Right ventricle myocardium superior (tissue), 1 donor: ENCODE data around the gene THBS2. TPM values are rescaled to one million over a fixed set of nuclear protein-coding genes. Genes with fewer than 3 reads are reported as not detected.
"Not testable (repeated sequence)": the region's sequence is repeated elsewhere in the genome, so short reads cannot be mapped to it uniquely, and the experiment has no call there.

Experiments used
- ATAC-seq: fragments of 200-7000 bp; cut with Tn5 transposase; one replicate; pipeline ENCODE4 v1.9.1; 2020; ENCODE audit warnings: mild to moderate bottlenecking; ENCODE audit not compliant: poor library complexity
- DNase-seq: peaks from one replicate; pipeline ENCODE4 v3.0.0-alpha.2; 2020
- intact Hi-C: fragments of 100-400 bp; cut with DNase I; formaldehyde crosslinking; loops from one replicate; pipeline ENCODE4 v1.11.2; 2022
- total RNA-seq: library from RNA; stranded (reverse); fragmentation: NEBNext Ultra II Directional; extraction: Animal tissue kit (Norgen Biotek cat#: 25700); gene quantifications from one replicate; pipeline ENCODE4 v1.2.1, GENCODE V29; 2021
- donor health status: DM: no; HTN: yes; CAD: no; lungs with severe emphysema.

THBS2 gene
- total RNA-seq, 1 donor from 2014 or later = 8.6 TPM

DNA sequence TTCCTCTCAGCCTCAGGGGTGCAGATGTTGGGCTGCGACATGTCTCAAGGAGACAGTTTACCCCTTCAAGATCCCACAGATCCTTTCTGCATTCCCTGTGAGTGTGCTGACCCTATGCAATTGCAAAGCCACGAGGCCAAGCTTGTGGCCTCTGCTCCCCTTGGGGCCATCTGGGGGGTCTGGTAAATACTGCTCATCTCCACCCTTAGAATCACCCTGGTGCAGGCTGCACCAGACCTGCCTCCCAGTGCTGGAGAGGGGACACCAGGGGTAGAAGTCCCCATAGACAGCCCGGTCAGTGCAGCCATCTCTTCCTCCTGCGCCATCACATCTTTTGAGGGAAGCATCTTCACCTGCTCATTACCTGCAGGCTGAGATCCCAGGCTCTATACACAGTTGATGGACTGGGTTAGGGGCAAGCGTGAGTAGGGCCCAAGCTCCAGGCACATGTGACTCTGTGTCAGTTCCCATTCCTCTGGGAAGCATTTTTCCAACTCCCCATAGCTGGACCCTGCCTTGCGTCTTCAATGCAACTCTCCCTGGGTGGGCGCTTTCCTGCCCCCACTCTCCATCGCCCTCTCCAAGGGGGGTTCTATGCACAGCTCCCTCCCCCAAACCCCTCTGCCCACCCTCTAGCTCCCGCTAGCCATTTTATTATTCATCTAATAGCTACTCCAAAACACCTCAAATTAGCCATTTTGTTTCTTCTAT, 53.9 kb downstream of the THBS2 start:
- ATAC-seq = no peak
- intact Hi-C loops = no loop called here
- DNase-seq = no peak

DNA sequence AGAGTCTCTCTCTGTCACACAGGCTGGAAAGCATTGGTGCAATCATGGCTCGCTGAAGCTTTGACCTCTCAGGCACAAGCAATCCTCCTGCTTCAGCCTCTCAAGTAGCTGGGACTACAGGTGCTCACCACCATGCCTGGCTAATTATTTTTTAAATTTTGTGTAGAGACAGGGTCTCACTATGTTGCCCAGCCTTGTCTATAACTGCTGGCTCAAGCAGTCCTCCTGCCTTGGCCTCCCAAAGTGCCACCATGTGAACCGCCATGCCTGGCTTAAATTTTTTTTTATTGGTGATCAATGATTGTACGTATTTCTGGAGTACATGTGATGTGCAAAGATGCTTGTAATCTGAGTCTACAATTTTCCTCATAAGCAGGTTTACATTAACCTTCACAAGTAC, 54.8 kb downstream of the THBS2 start:
- intact Hi-C loops = no loop called here
- DNase-seq (no peak), ATAC-seq (no peak)

- intact Hi-C loops, DNase-seq, ATAC-seq: not testable (repeated sequence)
Observed at GRCh38 chr6:169197929-169198328, 55.7 kb downstream of the THBS2 start.

DNA sequence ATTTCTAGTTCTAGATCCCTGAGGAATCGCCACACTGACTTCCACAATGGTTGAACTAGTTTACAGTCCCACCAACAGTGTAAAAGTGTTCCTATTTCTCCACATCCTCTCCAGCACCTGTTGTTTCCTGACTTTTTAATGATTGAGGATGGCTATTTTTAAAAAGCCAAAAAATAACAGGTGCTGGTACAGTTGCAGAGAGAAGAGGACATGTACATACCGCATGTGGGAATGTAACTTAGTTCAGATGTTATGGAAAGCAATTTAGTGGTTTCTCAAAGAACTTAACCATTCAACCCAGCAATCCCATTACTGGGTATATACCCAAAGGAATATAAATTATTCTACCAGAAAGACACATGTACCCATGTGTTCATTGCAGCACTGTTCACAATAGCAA, 57.4 kb downstream of the THBS2 start:
- ATAC-seq, intact Hi-C loops, DNase-seq: not testable (repeated sequence)

DNA sequence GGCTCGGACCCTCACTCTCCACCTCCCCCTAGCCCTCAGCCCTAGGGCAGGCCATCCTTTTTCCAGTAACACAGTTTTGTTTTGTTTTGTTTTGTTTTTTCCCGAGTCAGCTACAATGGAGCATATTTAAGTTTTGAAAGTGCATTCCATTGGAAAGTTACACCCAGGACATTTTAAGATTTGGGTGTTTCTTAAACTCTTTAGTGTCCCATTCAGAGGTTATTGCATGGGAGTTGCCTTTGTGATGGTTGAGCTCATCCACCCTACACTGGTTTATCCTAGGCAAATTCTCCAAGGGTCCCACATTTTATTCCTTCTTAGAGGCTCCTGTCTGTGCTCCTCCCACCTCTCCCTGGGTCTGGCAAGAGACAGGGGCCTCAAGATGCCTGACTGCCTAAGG, 58.9 kb downstream of the THBS2 start:
- intact Hi-C loops = no loop called here
- no peak for ATAC-seq
- DNase-seq = no peak

DNA sequence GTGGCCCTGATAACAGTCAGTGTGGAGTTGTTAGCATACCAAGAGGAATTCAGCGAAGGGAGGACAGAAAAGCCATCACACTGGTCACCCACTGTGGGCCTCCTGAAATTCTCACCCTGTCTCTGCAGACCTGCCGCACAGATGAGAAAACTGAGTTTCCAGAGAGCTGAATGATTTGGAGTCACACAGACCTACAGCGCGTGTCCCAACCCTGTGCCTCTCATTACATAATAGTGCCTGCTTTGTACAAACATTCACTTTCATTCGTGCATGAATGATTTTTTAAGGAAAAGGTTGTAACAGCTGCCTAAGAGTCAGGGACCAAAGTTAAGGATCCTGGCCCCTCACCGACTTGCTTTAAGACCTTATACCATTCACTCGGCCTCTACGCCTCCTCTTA, 62.7 kb downstream of the THBS2 start:
- intact Hi-C loops = no loop called here
- DNase-seq (no peak), ATAC-seq (peak; percentile 44)

DNA sequence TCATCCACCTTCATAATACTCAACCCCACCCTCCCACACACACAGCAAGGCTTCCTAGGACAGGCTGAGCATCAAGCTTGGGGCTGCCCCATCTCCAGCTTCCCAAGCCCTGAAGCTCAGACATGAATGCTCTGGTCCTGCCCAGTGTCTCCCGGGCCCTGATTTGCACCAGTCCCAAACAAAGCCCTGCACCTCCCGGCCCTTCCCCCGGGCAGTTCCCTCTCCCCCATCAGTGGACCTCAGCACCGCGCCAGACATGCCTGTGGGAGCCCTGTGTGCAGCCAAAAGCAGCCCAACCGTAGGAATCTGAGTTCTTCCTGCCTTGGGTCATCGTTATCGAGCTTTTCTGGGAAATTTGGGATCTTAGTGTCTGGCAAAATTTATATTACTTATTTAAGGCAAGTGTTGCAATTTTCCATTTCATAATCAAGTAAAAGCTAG, 63.5 kb downstream of the THBS2 start:
- peak; percentile 97 for ATAC-seq
- peak; percentile 87 for DNase-seq
- intact Hi-C loops = no loop called here

DNA sequence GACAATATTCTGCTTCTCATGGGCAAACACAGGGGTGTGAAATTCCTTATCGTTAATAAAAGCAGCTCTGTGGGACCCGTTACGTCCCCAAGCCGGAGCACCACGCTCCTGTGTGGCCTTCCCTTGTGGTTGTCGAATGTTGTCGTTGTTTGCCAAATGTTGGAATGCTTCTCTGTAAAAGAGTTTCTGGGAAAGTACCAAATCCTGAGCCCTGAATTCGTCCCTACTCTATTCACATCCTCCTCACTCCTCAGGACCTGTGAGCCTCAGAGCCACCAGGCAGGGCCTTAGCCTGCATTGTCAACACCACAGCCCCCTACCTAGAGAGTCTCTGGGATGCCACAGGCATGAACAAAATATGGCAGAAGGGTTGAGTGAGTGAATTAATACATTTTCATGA, 64.0 kb downstream of the THBS2 start:
- intact Hi-C loops = no loop called here
- DNase-seq (no peak), ATAC-seq (peak; percentile 40)

DNA sequence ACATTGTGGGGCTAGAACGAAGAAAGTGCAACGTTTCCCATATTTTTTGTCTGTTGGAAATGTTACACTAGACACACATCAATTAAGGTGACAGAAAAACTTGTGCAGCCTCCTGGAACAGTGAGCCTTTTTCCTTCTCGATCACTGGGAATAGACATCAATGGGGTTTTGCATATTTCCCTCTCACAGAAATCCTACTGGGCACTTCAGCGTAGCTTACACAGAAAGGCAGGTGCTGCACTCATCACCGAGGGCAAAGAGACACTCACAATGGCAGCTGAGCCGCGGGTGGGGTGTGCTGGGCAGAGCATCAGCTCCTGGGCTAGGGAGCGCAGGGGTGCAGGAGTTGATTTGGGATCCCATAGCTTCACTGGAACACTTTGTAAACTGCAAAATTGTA, 64.5 kb downstream of the THBS2 start:
- DNase-seq (no peak), ATAC-seq (no peak)
- intact Hi-C loops = no loop called here

DNA sequence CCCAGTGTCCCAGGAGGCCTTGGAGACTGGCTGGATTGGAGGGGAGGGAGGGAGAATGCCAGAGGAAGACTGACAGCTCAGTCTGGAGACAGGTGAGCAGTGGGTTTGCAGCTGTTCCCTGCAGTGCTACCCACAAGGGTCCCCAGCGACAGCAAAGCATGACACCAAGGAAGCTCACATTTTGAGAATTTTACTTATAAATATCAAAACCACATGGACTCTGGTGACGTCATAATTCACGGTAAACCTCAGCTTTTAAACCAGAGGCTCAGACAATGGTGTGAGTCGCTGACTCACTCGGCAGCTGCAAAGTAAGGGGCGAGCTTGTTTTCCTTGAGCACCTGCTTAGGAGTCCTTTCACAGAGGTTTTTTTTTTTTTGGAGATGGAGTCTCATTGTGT, 65.2 kb downstream of the THBS2 start:
- ATAC-seq (no peak), DNase-seq (no peak)
- intact Hi-C loops = no loop called here

- DNase-seq = no peak
- intact Hi-C loops = no loop called here
- ATAC-seq = no peak
Observed at GRCh38 chr6:169188051-169188470, 65.6 kb downstream of the THBS2 start.

DNA sequence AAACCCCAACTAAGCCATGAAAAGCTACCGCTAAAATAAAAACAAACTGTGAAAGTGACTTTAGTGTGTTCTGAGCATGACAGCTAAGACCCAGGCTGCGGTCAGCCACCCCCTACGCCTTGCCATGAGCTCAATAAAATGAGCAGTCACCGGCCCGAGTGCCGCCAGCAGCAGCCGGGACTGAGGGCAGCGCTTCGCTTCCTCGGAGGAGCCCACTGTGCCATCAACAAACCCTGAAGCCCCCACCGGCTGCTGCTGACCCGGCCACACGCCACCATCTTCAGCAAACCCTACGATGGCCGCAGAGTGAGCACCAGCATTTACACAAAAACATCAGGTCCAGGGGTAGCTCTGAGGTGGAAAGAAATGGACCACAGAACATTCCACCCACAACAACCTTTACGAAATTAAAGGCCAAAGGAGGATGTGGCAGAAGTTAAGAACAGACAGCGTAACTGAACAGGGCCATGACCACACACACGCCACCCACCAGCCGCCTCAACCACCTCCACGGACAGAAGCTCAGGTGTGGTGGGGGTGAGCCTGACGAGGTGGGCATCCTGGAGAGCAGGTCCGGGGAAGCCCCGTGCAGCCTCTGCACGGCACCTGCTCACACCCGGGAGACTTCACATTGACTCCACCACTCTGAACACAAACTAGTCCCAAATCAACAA, 67.0 kb downstream of the THBS2 start:
- ATAC-seq = no peak
- intact Hi-C loops = no loop called here

GRCh38 chr6:169185692-169186485, 67.8 kb downstream of the THBS2 start:
- ATAC-seq (no peak), DNase-seq (no peak)
- intact Hi-C loops = no loop called here

More for the DNA sequence above, 67.0 kb downstream of the THBS2 start:
- DNase-seq = no peak

GRCh38 chr6:169185011-169185521, 68.6 kb downstream of the THBS2 start:
- intact Hi-C loops = no loop called here
- no peak for ATAC-seq
- no peak for DNase-seq

- ATAC-seq (no peak), DNase-seq (no peak)
- intact Hi-C loops = no loop called here
Observed at GRCh38 chr6:169184419-169184818, 69.2 kb downstream of the THBS2 start.

GRCh38 chr6:169183233-169183632, 70.4 kb downstream of the THBS2 start:
- DNase-seq = no peak
- ATAC-seq = no peak
- intact Hi-C loops = no loop called here

- DNase-seq, ATAC-seq, intact Hi-C loops: not testable (repeated sequence)
Observed at GRCh38 chr6:169179831-169180230, 73.8 kb downstream of the THBS2 start.

DNA sequence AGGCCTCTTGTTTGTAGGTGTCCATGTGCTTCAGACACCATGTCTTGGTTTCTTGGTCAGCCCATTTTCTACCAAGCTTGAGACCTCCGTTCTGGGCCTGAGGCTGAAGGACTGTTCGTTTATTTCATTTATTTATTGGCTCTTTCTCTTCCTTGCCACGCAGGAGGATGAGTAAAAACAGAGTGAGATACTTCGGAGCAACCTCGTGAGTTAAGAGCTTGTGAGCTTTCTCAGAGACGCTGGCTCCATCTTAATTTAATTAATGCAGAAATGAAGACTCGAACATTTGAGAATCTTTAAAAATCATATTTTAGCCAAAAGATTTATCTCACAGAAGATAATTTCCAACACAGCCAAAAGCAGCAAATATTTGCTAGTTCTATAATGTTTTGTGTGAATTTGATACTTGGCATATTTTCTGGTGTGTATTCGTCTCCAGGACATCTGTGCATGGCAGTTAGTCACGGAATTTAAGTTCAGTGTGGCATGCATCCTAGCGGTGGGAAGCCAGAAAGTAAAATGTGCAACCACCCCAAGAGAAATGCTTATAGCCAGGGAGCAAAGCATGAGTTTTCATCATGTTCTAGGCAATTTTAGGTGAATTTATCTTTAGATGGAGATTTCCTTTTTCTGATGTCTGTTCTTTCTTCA, 76.0 kb downstream of the THBS2 start:
- ATAC-seq (no peak), DNase-seq (no peak)
- intact Hi-C loops = no loop called here
